WTC11 (cell line): Measurements from ENCODE around the gene GSTM1. TPM values are rescaled to one million over a fixed set of nuclear protein-coding genes. Genes with fewer than 3 reads are reported as not detected.
"Not testable (repeated sequence)": the region's sequence is repeated elsewhere in the genome, so short reads cannot be mapped to it uniquely, and the experiment has no call there.

Experiments
- ATAC-seq: fragments of 200-7000 bp; cut with Tn5 transposase; 2 replicates; pipeline ENCODE4 v1.10.0; 2021; ENCODE audit warnings: mild to moderate bottlenecking, moderate library complexity
- CTCF ChIA-PET: fragments of 300-600 bp; sonication (Branson Sonifier 250); formaldehyde crosslinking; loops from one replicate; lab custom pipeline; 2021; ENCODE audit warnings: antibody characterized with exemption; lab: Charles Lee
- POLR2A ChIA-PET: fragments of 350-600 bp; sonication (Branson Sonifier 250); formaldehyde crosslinking; loops from one replicate; lab custom pipeline; 2021; ENCODE audit warnings: antibody characterized with exemption; lab: Charles Lee
- DNase-seq: peaks from one replicate; pipeline ENCODE4 v3.0.0; 2021; ENCODE audit warnings: low spot score
- H3K27ac Mint-ChIP-seq: 2 replicates; pipeline ENCODE4 v1.8.0; 2021; ENCODE audit warnings: mixed read lengths
- H3K27me3 Mint-ChIP-seq: 2 replicates; pipeline ENCODE4 v1.8.0; 2021; ENCODE audit warnings: low read depth, mild to moderate bottlenecking, moderate library complexity, mixed read lengths
- H3K36me3 Mint-ChIP-seq: 2 replicates; pipeline ENCODE4 v1.8.0; 2021; ENCODE audit warnings: mixed read lengths
- H3K4me1 Mint-ChIP-seq: 2 replicates; pipeline ENCODE4 v1.8.0; 2022; ENCODE audit warnings: mixed read lengths
- H3K4me3 Mint-ChIP-seq: 2 replicates; pipeline ENCODE4 v1.8.0; 2021; ENCODE audit warnings: mild to moderate bottlenecking, moderate library complexity, mixed read lengths
- H3K9me3 Mint-ChIP-seq: 2 replicates; pipeline ENCODE4 v1.8.0; 2021; ENCODE audit warnings: mixed read lengths
- CREB1 ChIP-seq: sonication (generic); formaldehyde crosslinking; IDR thresholded peaks from 2 replicates; pipeline ENCODE4 v1.8.0; 2023; ENCODE audit warnings: mild to moderate bottlenecking, missing genetic modification reagents
- CREM ChIP-seq: sonication (generic); formaldehyde crosslinking; IDR thresholded peaks from 2 replicates; pipeline ENCODE4 v1.8.1; 2022; ENCODE audit warnings: mild to moderate bottlenecking, missing genetic modification reagents, moderate library complexity
- ESRRA ChIP-seq: sonication (generic); formaldehyde crosslinking; IDR thresholded peaks from 2 replicates; pipeline ENCODE4 v1.8.1; 2022; ENCODE audit warnings: mild to moderate bottlenecking, missing genetic modification reagents, borderline replicate concordance
- FOXP4 ChIP-seq: sonication (generic); formaldehyde crosslinking; IDR thresholded peaks from 2 replicates; pipeline ENCODE4 v1.8.0; 2022; ENCODE audit warnings: mild to moderate bottlenecking, missing genetic modification reagents
- GRHL2 ChIP-seq: fragments of 250-450 bp; sonication (Bioruptor Pico); IDR thresholded peaks from 2 replicates; pipeline ENCODE4 v1.8.0; 2022; ENCODE audit warnings: mild to moderate bottlenecking, moderate library complexity; ENCODE audit not compliant: insufficient replicate concordance, severe bottlenecking
- JUN ChIP-seq: sonication (generic); formaldehyde crosslinking; IDR thresholded peaks from 2 replicates; pipeline ENCODE4 v1.8.0; 2023; ENCODE audit warnings: mild to moderate bottlenecking, missing genetic modification reagents
- KAT7 ChIP-seq: sonication (generic); formaldehyde crosslinking; IDR thresholded peaks from 2 replicates; pipeline ENCODE4 v1.8.1; 2023; ENCODE audit warnings: missing genetic modification reagents, mild to moderate bottlenecking, borderline replicate concordance
- MLX ChIP-seq: sonication (generic); formaldehyde crosslinking; IDR thresholded peaks from 2 replicates; pipeline ENCODE4 v1.8.1; 2023; ENCODE audit warnings: mild to moderate bottlenecking, missing genetic modification reagents, moderate library complexity
- SMAD4 ChIP-seq: sonication (generic); formaldehyde crosslinking; IDR thresholded peaks from 2 replicates; pipeline ENCODE4 v1.8.0; 2022; ENCODE audit warnings: mild to moderate bottlenecking, missing genetic modification reagents
- TEAD1 ChIP-seq: sonication (generic); formaldehyde crosslinking; IDR thresholded peaks from 2 replicates; pipeline ENCODE4 v1.8.0; 2022; ENCODE audit warnings: mild to moderate bottlenecking, missing genetic modification reagents
- TP53 ChIP-seq: sonication (generic); formaldehyde crosslinking; IDR thresholded peaks from 2 replicates; pipeline ENCODE4 v1.8.1; 2023; ENCODE audit warnings: mild to moderate bottlenecking, missing genetic modification reagents
- ZNF425 ChIP-seq: fragments of 250-450 bp; sonication (Bioruptor Pico); conservative IDR thresholded peaks from 2 replicates; pipeline ENCODE4 v1.9.0; 2021; ENCODE audit warnings: mild to moderate bottlenecking
- ZSCAN18 ChIP-seq: fragments of 250-450 bp; sonication (Bioruptor Pico); IDR thresholded peaks from 2 replicates; pipeline ENCODE4 v2.1.2; 2022; ENCODE audit warnings: mild to moderate bottlenecking, moderate library complexity
- total RNA-seq: library from RNA; stranded (reverse); gene quantifications from 3 replicates; pipeline ENCODE4 v1.2.3, GENCODE V29; 2021
- TF ChIP-seq, protein P1 (sequence below): sonication (generic); formaldehyde crosslinking; IDR thresholded peaks from 2 replicates; pipeline ENCODE4 v1.8.0; 2023; ENCODE audit warnings: missing genetic modification reagents
- TF ChIP-seq, protein P2 (sequence below): sonication (generic); formaldehyde crosslinking; IDR thresholded peaks from 2 replicates; pipeline ENCODE4 v1.8.1; 2022; ENCODE audit warnings: mild to moderate bottlenecking, missing genetic modification reagents, moderate library complexity, borderline replicate concordance

GSTM1 gene
- total RNA-seq, 1 experiment from 2014 or later, result not detected

DNA sequence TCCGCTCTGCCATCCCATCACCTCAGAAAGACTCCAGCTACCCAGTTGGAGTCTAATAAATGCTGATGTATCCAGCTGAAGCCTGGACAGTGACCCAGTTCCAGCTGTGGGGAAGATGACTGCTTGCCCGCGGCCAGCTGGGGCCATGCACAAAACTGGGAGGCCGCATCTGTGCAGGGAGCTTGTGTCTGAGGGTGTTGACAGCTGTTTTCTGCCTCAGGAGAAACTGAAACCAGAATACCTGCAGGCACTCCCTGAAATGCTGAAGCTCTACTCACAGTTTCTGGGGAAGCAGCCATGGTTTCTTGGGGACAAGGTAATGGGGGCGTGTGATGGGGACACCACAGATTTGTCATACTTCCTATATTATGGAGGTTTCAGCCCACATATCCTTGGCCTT lies 16.6 kb upstream of the GSTM1 start:
- Mint-ChIP-seq H3K4me1 (peaks cover 6% of the 10 kb centered on the region), H3K27me3 (peaks cover 3% of the 10 kb centered on the region; the same call in 1 of the 2 replicates), H3K9me3 (peaks cover 9% of the 10 kb centered on the region), H3K4me3 (no peak overlapping the region), H3K36me3 (no peaks in the 10 kb centered on the region), H3K27ac (no peak overlapping the region)
- TF ChIP-seq TP53, result no peak
- TF ChIP-seq SMAD4 (CRISPR knock-in tag), result no peak
- no peak for TF ChIP-seq ESRRA (CRISPR knock-in tag)
- TF ChIP-seq ZNF425, result no peak
- TF ChIP-seq JUN (CRISPR knock-in tag), result no peak
- TF ChIP-seq CREB1 (CRISPR knock-in tag), result no peak
- TF ChIP-seq, protein P1, sequence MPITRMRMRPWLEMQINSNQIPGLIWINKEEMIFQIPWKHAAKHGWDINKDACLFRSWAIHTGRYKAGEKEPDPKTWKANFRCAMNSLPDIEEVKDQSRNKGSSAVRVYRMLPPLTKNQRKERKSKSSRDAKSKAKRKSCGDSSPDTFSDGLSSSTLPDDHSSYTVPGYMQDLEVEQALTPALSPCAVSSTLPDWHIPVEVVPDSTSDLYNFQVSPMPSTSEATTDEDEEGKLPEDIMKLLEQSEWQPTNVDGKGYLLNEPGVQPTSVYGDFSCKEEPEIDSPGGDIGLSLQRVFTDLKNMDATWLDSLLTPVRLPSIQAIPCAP (CRISPR knock-in tag), result no peak
- no peak for TF ChIP-seq GRHL2 (CRISPR knock-in tag)
- TF ChIP-seq FOXP4 (CRISPR knock-in tag), result no peak
- no peak for TF ChIP-seq KAT7 (CRISPR knock-in tag)
- no peak for TF ChIP-seq TEAD1 (CRISPR knock-in tag)
- TF ChIP-seq MLX (CRISPR knock-in tag), result no peak
- ChIA-PET POLR2A (interaction anchor here (1.0 kb wide), 1 partner anchor 31 kb away, joined by 4 read pairs; no protein-coding TSS in a partner anchor), CTCF (interaction anchor here (1.2 to 5.4 kb wide), 2 partner anchors 31 to 253 kb away, joined by 3 to 22 read pairs; no protein-coding TSS in a partner anchor)
- DNase-seq, result no peak
- no peak for ATAC-seq

DNA sequence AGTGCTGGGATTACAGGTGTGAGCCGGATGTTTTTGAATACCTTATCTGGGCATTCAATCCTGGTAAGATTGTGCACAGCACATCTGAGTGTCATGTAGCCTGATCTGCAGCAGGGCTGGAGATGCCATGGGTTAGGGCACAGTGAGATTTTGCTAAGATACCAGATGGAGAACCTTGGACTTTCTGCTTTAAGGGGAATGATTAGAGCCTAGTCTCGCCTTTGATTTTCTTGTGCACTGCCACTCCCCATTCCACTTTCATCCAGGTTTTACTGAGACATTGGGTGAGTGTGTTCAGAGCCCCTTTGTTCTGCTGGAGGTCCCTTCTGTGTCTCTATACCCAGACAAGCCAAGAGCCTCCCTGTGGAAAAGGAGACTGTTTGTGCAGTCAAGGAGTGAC lies 13.8 kb upstream of the GSTM1 start:
- DNase-seq, H3K4me3 Mint-ChIP-seq, H3K36me3 Mint-ChIP-seq, ATAC-seq, POLR2A ChIA-PET, H3K27ac Mint-ChIP-seq, H3K9me3 Mint-ChIP-seq, CTCF ChIA-PET, H3K27me3 Mint-ChIP-seq, H3K4me1 Mint-ChIP-seq: not testable (repeated sequence)

- H3K27ac Mint-ChIP-seq, ATAC-seq, H3K4me3 Mint-ChIP-seq, POLR2A ChIA-PET, H3K27me3 Mint-ChIP-seq, CTCF ChIA-PET, H3K9me3 Mint-ChIP-seq, H3K36me3 Mint-ChIP-seq, H3K4me1 Mint-ChIP-seq, DNase-seq: not testable (repeated sequence)
These were observed 10.8 kb upstream of the GSTM1 start for GRCh38 chr1:109676683-109677381.

GRCh38 chr1:109677459-109677858 lies 10.2 kb upstream of the GSTM1 start:
- H3K4me1 Mint-ChIP-seq, result no peaks in the 10 kb centered on the region
- H3K36me3 Mint-ChIP-seq, result no peaks in the 10 kb centered on the region
- DNase-seq (no peak), ATAC-seq (no peak)
- no peak overlapping the region for H3K4me3 Mint-ChIP-seq
- CTCF ChIA-PET, result no interaction called here
- TF ChIP-seq ZSCAN18 (CRISPR knock-in tag) (no peak), CREM (CRISPR knock-in tag) (no peak)
- TF ChIP-seq, protein P2, sequence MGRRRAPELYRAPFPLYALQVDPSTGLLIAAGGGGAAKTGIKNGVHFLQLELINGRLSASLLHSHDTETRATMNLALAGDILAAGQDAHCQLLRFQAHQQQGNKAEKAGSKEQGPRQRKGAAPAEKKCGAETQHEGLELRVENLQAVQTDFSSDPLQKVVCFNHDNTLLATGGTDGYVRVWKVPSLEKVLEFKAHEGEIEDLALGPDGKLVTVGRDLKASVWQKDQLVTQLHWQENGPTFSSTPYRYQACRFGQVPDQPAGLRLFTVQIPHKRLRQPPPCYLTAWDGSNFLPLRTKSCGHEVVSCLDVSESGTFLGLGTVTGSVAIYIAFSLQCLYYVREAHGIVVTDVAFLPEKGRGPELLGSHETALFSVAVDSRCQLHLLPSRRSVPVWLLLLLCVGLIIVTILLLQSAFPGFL (CRISPR knock-in tag), result no peak
- TF ChIP-seq, all 79 proteins: peak for 0
- no peaks in the 10 kb centered on the region for H3K27me3 Mint-ChIP-seq
- H3K27ac Mint-ChIP-seq, result no peak overlapping the region
- H3K9me3 Mint-ChIP-seq, result no peaks in the 10 kb centered on the region
- POLR2A ChIA-PET, result no interaction called here

DNA sequence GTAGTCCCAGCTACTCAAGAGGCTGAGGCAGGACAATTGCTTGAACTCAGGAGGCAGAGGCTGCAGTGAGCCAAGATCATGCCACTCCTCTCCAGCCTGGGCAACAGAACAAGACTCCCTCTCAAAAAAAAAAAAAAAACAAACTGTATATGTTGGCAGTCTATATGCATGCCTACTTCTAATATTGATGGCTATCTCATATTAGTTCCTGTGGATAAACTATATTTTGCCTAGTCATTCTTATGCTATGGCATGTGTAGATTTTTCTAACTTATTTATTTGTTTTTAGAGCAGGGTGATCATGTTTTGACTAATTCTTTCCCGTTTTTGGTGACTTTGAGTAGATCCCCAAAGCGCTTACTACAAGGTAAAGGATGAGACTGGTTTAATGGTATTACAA lies 9.0 kb upstream of the GSTM1 start:
- H3K4me1 Mint-ChIP-seq, DNase-seq, H3K4me3 Mint-ChIP-seq, H3K36me3 Mint-ChIP-seq, CTCF ChIA-PET, ATAC-seq, H3K27ac Mint-ChIP-seq, POLR2A ChIA-PET, H3K9me3 Mint-ChIP-seq, H3K27me3 Mint-ChIP-seq: not testable (repeated sequence)
